ENCODE data around the gene PTMS. TPM values are rescaled to one million over a fixed set of nuclear protein-coding genes. Genes with fewer than 3 reads are reported as not detected.

The PTMS gene
- total RNA-seq, 1 experiment from 2014 or later, result 422 TPM

DNA sequence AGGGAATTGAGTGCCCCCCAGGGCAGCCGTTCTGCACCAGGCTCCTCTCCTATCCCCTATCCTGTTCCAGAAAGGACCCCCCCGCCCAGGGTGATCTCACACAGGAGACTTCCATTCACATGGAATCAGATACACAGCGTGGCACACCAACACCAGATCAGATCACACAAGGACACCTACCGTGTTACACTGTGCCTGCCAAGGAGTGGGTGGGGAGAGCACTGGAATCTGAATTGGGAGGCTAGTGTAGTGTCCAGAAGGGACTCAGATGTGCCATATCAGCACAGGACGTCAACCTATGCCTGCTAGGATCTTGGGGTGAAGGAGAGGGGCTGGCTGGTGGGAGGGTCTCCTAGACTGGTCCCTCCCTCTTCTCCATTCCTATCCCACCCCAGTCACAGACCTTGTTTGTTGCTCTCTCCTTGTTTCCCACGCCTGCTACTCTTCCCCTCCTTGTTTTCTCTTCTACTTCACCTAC, 2.3 kb downstream of the PTMS start:
- no peak overlapping the region for H3K4ac ChIP-seq (ENCODE audit: low read depth, low read length)
- no peak overlapping the region for H3T11ph ChIP-seq (ENCODE audit: low read length)
- H4K91ac ChIP-seq (ENCODE audit: insufficient read length, low read depth, low read length), result no peak overlapping the region
- H2BK15ac ChIP-seq (ENCODE audit: low read depth, low read length), result no peak overlapping the region
- Mint-ChIP-seq H3K4me3 (peak overlapping the region; percentile 82 to 92), H3K27ac (peak overlapping the region; percentile 70 to 98 (median 95)), H3K4me1 (peaks cover 50 to 76% of the 10 kb centered on the region in 2 experiments), H3K9me3 (no peaks in the 10 kb centered on the region), H3K36me3 (ENCODE audit: insufficient read depth in 1 of 3, low read depth in 3 of 3) (peaks cover 23 to 32% (median 28%) of the 10 kb centered on the region in 3 experiments; a peak in 6 of 7 replicates), H3K27me3 (ENCODE audit: low read depth) (peaks cover 13% of the 10 kb centered on the region)
- peaks cover 11% of the 10 kb centered on the region; the same call in 1 of the 2 replicates for H3K79me2 ChIP-seq (ENCODE audit: insufficient read depth, low read length)
- no peaks in the 10 kb centered on the region; the same call in 1 of the 2 replicates for H3K27me3 ChIP-seq (ENCODE audit: insufficient read depth, low read length)
- no CpG with 5 or more reads among the region's 6 CpGs for WGBS (ENCODE audit: extremely low coverage, insufficient read length, low lambda C conversion rate)
- H3K4me1 ChIP-seq (ENCODE audit: insufficient read depth, low read length), result peaks cover 13% of the 10 kb centered on the region
- no peak overlapping the region for H2AFZ ChIP-seq (ENCODE audit: low read length)
- H2AK5ac ChIP-seq (ENCODE audit: insufficient read length, low read length), result no peak overlapping the region
- no peaks in the 10 kb centered on the region for H3K9me3 ChIP-seq (ENCODE audit: control insufficient read depth, low read depth, low read length)
- no peak overlapping the region for H3K27ac ChIP-seq (ENCODE audit: insufficient read length, low read depth, low read length)
- TF ChIP-seq, protein P1, sequence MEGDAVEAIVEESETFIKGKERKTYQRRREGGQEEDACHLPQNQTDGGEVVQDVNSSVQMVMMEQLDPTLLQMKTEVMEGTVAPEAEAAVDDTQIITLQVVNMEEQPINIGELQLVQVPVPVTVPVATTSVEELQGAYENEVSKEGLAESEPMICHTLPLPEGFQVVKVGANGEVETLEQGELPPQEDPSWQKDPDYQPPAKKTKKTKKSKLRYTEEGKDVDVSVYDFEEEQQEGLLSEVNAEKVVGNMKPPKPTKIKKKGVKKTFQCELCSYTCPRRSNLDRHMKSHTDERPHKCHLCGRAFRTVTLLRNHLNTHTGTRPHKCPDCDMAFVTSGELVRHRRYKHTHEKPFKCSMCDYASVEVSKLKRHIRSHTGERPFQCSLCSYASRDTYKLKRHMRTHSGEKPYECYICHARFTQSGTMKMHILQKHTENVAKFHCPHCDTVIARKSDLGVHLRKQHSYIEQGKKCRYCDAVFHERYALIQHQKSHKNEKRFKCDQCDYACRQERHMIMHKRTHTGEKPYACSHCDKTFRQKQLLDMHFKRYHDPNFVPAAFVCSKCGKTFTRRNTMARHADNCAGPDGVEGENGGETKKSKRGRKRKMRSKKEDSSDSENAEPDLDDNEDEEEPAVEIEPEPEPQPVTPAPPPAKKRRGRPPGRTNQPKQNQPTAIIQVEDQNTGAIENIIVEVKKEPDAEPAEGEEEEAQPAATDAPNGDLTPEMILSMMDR (conservative IDR thresholded peaks at IDR 0.05), result no peak
- H4K8ac ChIP-seq (replicated peaks; ENCODE audit: insufficient read length, low read depth, low read length), result no peak overlapping the region
- 0 out of 2 replicates have a peak overlapping the region, but pooled peaks have one; percentile 45 for H3K14ac ChIP-seq (ENCODE audit: insufficient read depth, low read length)
- H2BK5ac ChIP-seq (ENCODE audit: insufficient read length, low read length), result no peak overlapping the region
- peaks cover 31% of the 10 kb centered on the region for H3K23me2 ChIP-seq (ENCODE audit: insufficient read length, low read depth, low read length, poor library complexity, severe bottlenecking)
- H2BK12ac ChIP-seq (ENCODE audit: insufficient read length, low read depth, low read length), result no peak overlapping the region
- H3K56ac ChIP-seq (ENCODE audit: insufficient read length, low read depth, low read length), result no peak overlapping the region
- no peak overlapping the region for H4K5ac ChIP-seq (ENCODE audit: insufficient read length, low read depth, low read length)
- H3K4me2 ChIP-seq (ENCODE audit: insufficient read depth, insufficient read length, low read length), result peak overlapping the region; percentile 87
- H3K79me1 ChIP-seq (ENCODE audit: insufficient read depth, low read depth, low read length, poor library complexity, severe bottlenecking), result no peaks in the 10 kb centered on the region
- H2BK20ac ChIP-seq (ENCODE audit: low read depth, low read length, poor library complexity, severe bottlenecking), result no peak overlapping the region
- peak overlapping the region; percentile 3 for H3K18ac ChIP-seq (ENCODE audit: insufficient read length, low read depth, low read length)
- H4K20me1 ChIP-seq (ENCODE audit: control insufficient read depth, insufficient read depth, insufficient read length), result no peaks in the 10 kb centered on the region
- H3K23ac ChIP-seq (ENCODE audit: insufficient read length, low read depth, low read length), result no peak overlapping the region
- peak overlapping the region; percentile 8 for H3K9ac ChIP-seq (ENCODE audit: extremely low read depth, insufficient read length, low read length)
- no peak for DNase-seq
- H2BK120ac ChIP-seq (ENCODE audit: low read depth, low read length, poor library complexity, severe bottlenecking), result no peak overlapping the region
